ENCODE measurements around the gene UACA. TPM values are rescaled to one million over a fixed set of nuclear protein-coding genes. Genes with fewer than 3 reads are reported as not detected.

Gene UACA
- total RNA-seq, 2 donors from 2014 or later = 2.5 to 3.6 TPM

- Mint-ChIP-seq H3K27ac (no peak overlapping the region), H3K27me3 (peaks cover 2 to 8% of the 10 kb centered on the region in 2 donors), H3K4me3 (no peak overlapping the region), H3K9me3 (no peaks in the 10 kb centered on the region), H3K36me3 (no peaks in the 10 kb centered on the region), H3K4me1 (ENCODE audit: low read depth in 2 of 2) (no peaks in the 10 kb centered on the region)
- DNase-seq (ENCODE audit: low spot score) (no peak), ATAC-seq (no peak)
These were observed 31.4 kb upstream of the UACA start for GRCh38 chr15:70794596-70795310.

- peaks cover 2 to 8% of the 10 kb centered on the region in 2 donors for H3K27me3 Mint-ChIP-seq
- H3K9me3 Mint-ChIP-seq = no peaks in the 10 kb centered on the region
- no peak for DNase-seq (ENCODE audit: low spot score)
- H3K27ac Mint-ChIP-seq = no peak overlapping the region
- no peaks in the 10 kb centered on the region for H3K36me3 Mint-ChIP-seq
- H3K4me1 Mint-ChIP-seq (ENCODE audit: low read depth in 2 of 2) = no peaks in the 10 kb centered on the region
- H3K4me3 Mint-ChIP-seq = no peak overlapping the region
- no peak for ATAC-seq
These were observed 30.3 kb upstream of the UACA start for GRCh38 chr15:70793694-70794093.

- H3K9me3 Mint-ChIP-seq = no peaks in the 10 kb centered on the region
- no peaks in the 10 kb centered on the region for H3K36me3 Mint-ChIP-seq
- H3K27ac Mint-ChIP-seq = no peak overlapping the region
- DNase-seq (ENCODE audit: low spot score) = no peak
- peaks cover 2 to 8% of the 10 kb centered on the region in 2 donors for H3K27me3 Mint-ChIP-seq
- H3K4me3 Mint-ChIP-seq = no peak overlapping the region
- ATAC-seq = no peak
- no peaks in the 10 kb centered on the region for H3K4me1 Mint-ChIP-seq (ENCODE audit: low read depth in 2 of 2)
These were observed 28.8 kb upstream of the UACA start for GRCh38 chr15:70792171-70792573.

- Mint-ChIP-seq H3K9me3 (no peaks in the 10 kb centered on the region), H3K4me3 (no peak overlapping the region), H3K4me1 (ENCODE audit: low read depth in 2 of 2) (no peaks in the 10 kb centered on the region), H3K36me3 (no peaks in the 10 kb centered on the region), H3K27ac (no peak overlapping the region), H3K27me3 (peaks cover 2 to 8% of the 10 kb centered on the region in 2 donors)
- no peak for DNase-seq (ENCODE audit: low spot score)
- ATAC-seq = no peak
These were observed 27.9 kb upstream of the UACA start for GRCh38 chr15:70791259-70791658.

GRCh38 chr15:70789213-70789612, 25.9 kb upstream of the UACA start:
- H3K27me3 Mint-ChIP-seq = peaks cover 5 to 15% of the 10 kb centered on the region in 2 donors
- peaks cover 0 to 3% of the 10 kb centered on the region in 2 donors for H3K4me1 Mint-ChIP-seq (ENCODE audit: low read depth in 2 of 2)
- no peak for DNase-seq (ENCODE audit: low spot score)
- no peak overlapping the region for H3K27ac Mint-ChIP-seq
- H3K4me3 Mint-ChIP-seq = no peak overlapping the region
- no peak for ATAC-seq
- H3K9me3 Mint-ChIP-seq = no peaks in the 10 kb centered on the region
- no peaks in the 10 kb centered on the region for H3K36me3 Mint-ChIP-seq

- no peaks in the 10 kb centered on the region for H3K36me3 Mint-ChIP-seq
- DNase-seq (ENCODE audit: low spot score) (no peak), ATAC-seq (no peak)
- no peak overlapping the region for H3K4me3 Mint-ChIP-seq
- H3K27ac Mint-ChIP-seq = no peak overlapping the region
- H3K4me1 Mint-ChIP-seq (ENCODE audit: low read depth in 2 of 2) = peaks cover 0 to 3% of the 10 kb centered on the region in 2 donors
- H3K9me3 Mint-ChIP-seq = no peaks in the 10 kb centered on the region
- H3K27me3 Mint-ChIP-seq = peaks cover 5 to 15% of the 10 kb centered on the region in 2 donors
These were observed 25.0 kb upstream of the UACA start for GRCh38 chr15:70788114-70789049.

GRCh38 chr15:70786996-70787395, 23.6 kb upstream of the UACA start:
- ATAC-seq (no peak), DNase-seq (ENCODE audit: low spot score) (no peak)
- Mint-ChIP-seq H3K27ac (no peak overlapping the region), H3K4me3 (no peak overlapping the region), H3K27me3 (peaks cover 2 to 7% of the 10 kb centered on the region in 2 donors), H3K36me3 (no peaks in the 10 kb centered on the region), H3K9me3 (no peaks in the 10 kb centered on the region), H3K4me1 (ENCODE audit: low read depth in 2 of 2) (peaks cover 0 to 3% of the 10 kb centered on the region in 2 donors)

GRCh38 chr15:70783610-70784022, 20.3 kb upstream of the UACA start:
- no peak for DNase-seq (ENCODE audit: low spot score)
- no peak overlapping the region for H3K27ac Mint-ChIP-seq
- no peak for ATAC-seq
- no peaks in the 10 kb centered on the region for H3K9me3 Mint-ChIP-seq
- peaks cover 0 to 3% of the 10 kb centered on the region in 2 donors for H3K4me1 Mint-ChIP-seq (ENCODE audit: low read depth in 2 of 2)
- no peak overlapping the region for H3K4me3 Mint-ChIP-seq
- no peaks in the 10 kb centered on the region for H3K36me3 Mint-ChIP-seq
- H3K27me3 Mint-ChIP-seq = peaks cover 14 to 15% of the 10 kb centered on the region in 2 donors

GRCh38 chr15:70783041-70783440, 19.7 kb upstream of the UACA start:
- Mint-ChIP-seq H3K27me3 (peaks cover 14 to 15% of the 10 kb centered on the region in 2 donors), H3K9me3 (no peaks in the 10 kb centered on the region), H3K4me1 (ENCODE audit: low read depth in 2 of 2) (peaks cover 0 to 3% of the 10 kb centered on the region in 2 donors), H3K4me3 (no peak overlapping the region), H3K27ac (no peak overlapping the region), H3K36me3 (no peaks in the 10 kb centered on the region)
- DNase-seq (ENCODE audit: low spot score) (no peak), ATAC-seq (no peak)

- Mint-ChIP-seq H3K4me3 (no peak overlapping the region), H3K4me1 (ENCODE audit: low read depth in 2 of 2) (peaks cover 0 to 3% of the 10 kb centered on the region in 2 donors), H3K27ac (no peak overlapping the region), H3K9me3 (no peaks in the 10 kb centered on the region), H3K36me3 (no peaks in the 10 kb centered on the region), H3K27me3 (peaks cover 25 to 26% of the 10 kb centered on the region in 2 donors)
- no peak for ATAC-seq
- no peak for DNase-seq (ENCODE audit: low spot score)
These were observed 17.9 kb upstream of the UACA start for GRCh38 chr15:70781236-70781635.

- Mint-ChIP-seq H3K27ac (no peak overlapping the region), H3K36me3 (no peaks in the 10 kb centered on the region), H3K4me3 (no peak overlapping the region), H3K27me3 (peaks cover 19 to 22% of the 10 kb centered on the region in 2 donors), H3K4me1 (ENCODE audit: low read depth in 2 of 2) (no peaks in the 10 kb centered on the region), H3K9me3 (no peaks in the 10 kb centered on the region)
- DNase-seq (ENCODE audit: low spot score) = no peak
- no peak for ATAC-seq
These were observed 15.1 kb upstream of the UACA start for GRCh38 chr15:70778258-70779076.

GRCh38 chr15:70777170-70777926, 14.0 kb upstream of the UACA start:
- DNase-seq (ENCODE audit: low spot score) (no peak), ATAC-seq (no peak)
- Mint-ChIP-seq H3K27ac (no peak overlapping the region), H3K9me3 (no peaks in the 10 kb centered on the region), H3K36me3 (no peaks in the 10 kb centered on the region), H3K4me3 (no peak overlapping the region), H3K4me1 (ENCODE audit: low read depth in 2 of 2) (no peaks in the 10 kb centered on the region), H3K27me3 (peaks cover 19 to 22% of the 10 kb centered on the region in 2 donors)

GRCh38 chr15:70775160-70775559, 11.8 kb upstream of the UACA start:
- DNase-seq (ENCODE audit: low spot score) (no peak), ATAC-seq (no peak)
- Mint-ChIP-seq H3K4me3 (no peak overlapping the region), H3K27ac (no peak overlapping the region), H3K36me3 (no peaks in the 10 kb centered on the region), H3K9me3 (no peaks in the 10 kb centered on the region), H3K4me1 (ENCODE audit: low read depth in 2 of 2) (no peaks in the 10 kb centered on the region), H3K27me3 (peaks cover 11 to 18% of the 10 kb centered on the region in 2 donors)
